Neural cell (in vitro differentiated cells): ENCODE results near the gene CBLL2. TPM values are rescaled to one million over a fixed set of nuclear protein-coding genes. Genes with fewer than 3 reads are reported as not detected.

ENCODE experiments used
- H2AFZ ChIP-seq: fragments of 200-600, 300-800 bp; sonication (generic), shearing (Covaris generic); 2 replicates; pipeline ENCODE4 v1.6.0; 2014; ENCODE audit warnings: low read depth, mild to moderate bottlenecking, antibody characterized with exemption, low read length, moderate library complexity
- H3F3A ChIP-seq: fragments of 200-600 bp; shearing (Covaris generic); 2 replicates; pipeline ENCODE4 v1.6.1; 2016; ENCODE audit warnings: mild to moderate bottlenecking, moderate library complexity, mixed read lengths, antibody characterized with exemption, low read length; ENCODE audit not compliant: insufficient read depth, poor library complexity, severe bottlenecking
- H3K27ac ChIP-seq: fragments of 200-600, 300-800 bp; sonication (generic), shearing (Covaris generic); 2 replicates; pipeline ENCODE4 v1.5.1; 2014; ENCODE audit warnings: mild to moderate bottlenecking, low read length, moderate library complexity
- H3K27me3 ChIP-seq: fragments of 300-800, 200-600 bp; sonication (generic), shearing (Covaris generic); 2 replicates; pipeline ENCODE4 v1.6.0; 2014; ENCODE audit warnings: mild to moderate bottlenecking, low read depth, low read length, moderate library complexity; ENCODE audit not compliant: insufficient read depth
- H3K36me3 ChIP-seq: fragments of 300-800, 200-600 bp; sonication (generic), shearing (Covaris generic); 2 replicates; pipeline ENCODE4 v1.5.1; 2014; ENCODE audit warnings: mild to moderate bottlenecking, antibody characterized with exemption, low read length, moderate library complexity; ENCODE audit not compliant: insufficient read depth
- H3K4me2 ChIP-seq: fragments of 300-800, 200-600 bp; sonication (generic), shearing (Covaris generic); 2 replicates; pipeline ENCODE4 v1.6.0; 2014; ENCODE audit warnings: mild to moderate bottlenecking, low read length
- H3K4me3 ChIP-seq: fragments of 300-800, 200-600 bp; sonication (generic), shearing (Covaris generic); 2 replicates; pipeline ENCODE4 v1.5.1; 2014; ENCODE audit warnings: mild to moderate bottlenecking, low read length, moderate library complexity
- H3K79me2 ChIP-seq: fragments of 200-600 bp; shearing (Covaris generic); replicated peaks from 2 replicates; pipeline ENCODE4 v1.6.0; 2014; ENCODE audit warnings: mild to moderate bottlenecking, low read length, moderate library complexity; ENCODE audit not compliant: insufficient read depth
- H3K9ac ChIP-seq: fragments of 300-800, 200-600 bp; sonication (generic), shearing (Covaris generic); 2 replicates; pipeline ENCODE4 v1.6.1; 2016; ENCODE audit warnings: mild to moderate bottlenecking, low read length, mixed read lengths
- H3K9me2 ChIP-seq: fragments of 200-600 bp; shearing (Covaris generic); 2 replicates; pipeline ENCODE4 v1.6.1; 2016; ENCODE audit warnings: mild to moderate bottlenecking, low read length, mixed read lengths; ENCODE audit not compliant: insufficient read depth
- H3K9me3 ChIP-seq: fragments of 200-600, 300-800 bp; sonication (generic), shearing (Covaris generic); 2 replicates; pipeline ENCODE4 v1.6.1; 2016; ENCODE audit warnings: mild to moderate bottlenecking, mixed run types, low read length, moderate library complexity, mixed read lengths
- H4K20me1 ChIP-seq: fragments of 200-600 bp; shearing (Covaris generic); 2 replicates; pipeline ENCODE4 v1.6.1; 2016; ENCODE audit warnings: mild to moderate bottlenecking, mixed run types; ENCODE audit not compliant: insufficient read depth
- CTCF ChIP-seq: fragments of 450-650 bp; IDR thresholded peaks from 2 replicates; pipeline ENCODE4 v1.5.1; 2014; ENCODE audit warnings: antibody characterized with exemption, mild to moderate bottlenecking, moderate library complexity; ENCODE audit not compliant: poor library complexity, severe bottlenecking
- EP300 ChIP-seq: fragments of 450-650 bp; conservative IDR thresholded peaks from 2 replicates; pipeline ENCODE4 v1.6.1; 2014; ENCODE audit warnings: antibody characterized with exemption, mild to moderate bottlenecking, moderate library complexity; ENCODE audit not compliant: poor library complexity, severe bottlenecking
- EZH2 ChIP-seq: fragments of 200-600, 300-800 bp; shearing (Covaris generic), sonication (generic); IDR thresholded peaks from 2 replicates; pipeline ENCODE4 v1.6.1; 2014; ENCODE audit warnings: antibody characterized with exemption, low read length, borderline replicate concordance, mild to moderate bottlenecking; ENCODE audit not compliant: insufficient read depth, poor library complexity, severe bottlenecking
- MXI1 ChIP-seq: fragments of 450-650 bp; conservative IDR thresholded peaks from 2 replicates; pipeline ENCODE4 v1.6.1; 2014; ENCODE audit warnings: antibody characterized with exemption, mild to moderate bottlenecking; ENCODE audit not compliant: poor library complexity, severe bottlenecking
- POLR2AphosphoS5 ChIP-seq: IDR thresholded peaks from 2 replicates; pipeline ENCODE4 v1.6.1; 2012
- RAD21 ChIP-seq: fragments of 450-650 bp; conservative IDR thresholded peaks from 2 replicates; pipeline ENCODE4 v1.6.1; 2014; ENCODE audit warnings: antibody characterized with exemption, mild to moderate bottlenecking, moderate library complexity
- SMC3 ChIP-seq: fragments of 450-650 bp; conservative IDR thresholded peaks from 2 replicates; pipeline ENCODE4 v1.6.1; 2014; ENCODE audit warnings: antibody characterized with exemption, mild to moderate bottlenecking, moderate library complexity; ENCODE audit not compliant: poor library complexity
- TAF1 ChIP-seq: IDR thresholded peaks from 2 replicates; pipeline ENCODE4 v1.6.1; 2012; ENCODE audit warnings: low read depth
- polyA plus RNA-seq: library from polyadenylated mRNA; depleted of rRNA; stranded (reverse); fragments of >200 nt; gene quantifications from 2 replicates; pipeline ENCODE4 v1.2.3, GENCODE V29; 2014
- TF ChIP-seq, protein P1 (sequence below): IDR thresholded peaks from 2 replicates; pipeline ENCODE4 v1.6.1; 2012; ENCODE audit warnings: borderline replicate concordance

Gene CBLL2
- polyA plus RNA-seq, 1 donor from 2014 or later: not detected

DNA sequence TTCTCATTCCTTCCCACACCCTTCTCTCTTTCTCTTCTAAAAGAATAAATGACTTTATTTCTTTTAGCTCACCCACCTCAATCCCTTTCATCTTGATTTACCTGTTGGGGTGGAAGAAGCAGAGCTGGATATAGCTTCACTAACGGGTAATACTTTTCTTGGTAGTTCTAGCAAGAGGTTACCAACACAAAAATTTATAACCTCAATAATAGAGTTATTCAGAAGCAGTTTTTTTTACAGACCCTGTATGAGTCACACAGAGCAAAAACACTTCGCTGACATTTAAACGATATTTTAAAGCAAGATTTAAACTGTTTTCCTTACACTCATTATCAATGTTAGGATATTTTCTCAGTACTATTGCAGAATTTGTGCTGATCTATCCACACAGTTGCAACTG is 42.4 kb downstream of the CBLL2 start:
- no peaks in the 10 kb centered on the region for H3K79me2 ChIP-seq
- peak overlapping the region; percentile 55 for H3K27ac ChIP-seq
- no peaks in the 10 kb centered on the region for H3K27me3 ChIP-seq
- H4K20me1 ChIP-seq: no peaks in the 10 kb centered on the region
- no peaks in the 10 kb centered on the region for H3K9me3 ChIP-seq
- no peaks in the 10 kb centered on the region for H3K36me3 ChIP-seq
- TF ChIP-seq, protein P1, sequence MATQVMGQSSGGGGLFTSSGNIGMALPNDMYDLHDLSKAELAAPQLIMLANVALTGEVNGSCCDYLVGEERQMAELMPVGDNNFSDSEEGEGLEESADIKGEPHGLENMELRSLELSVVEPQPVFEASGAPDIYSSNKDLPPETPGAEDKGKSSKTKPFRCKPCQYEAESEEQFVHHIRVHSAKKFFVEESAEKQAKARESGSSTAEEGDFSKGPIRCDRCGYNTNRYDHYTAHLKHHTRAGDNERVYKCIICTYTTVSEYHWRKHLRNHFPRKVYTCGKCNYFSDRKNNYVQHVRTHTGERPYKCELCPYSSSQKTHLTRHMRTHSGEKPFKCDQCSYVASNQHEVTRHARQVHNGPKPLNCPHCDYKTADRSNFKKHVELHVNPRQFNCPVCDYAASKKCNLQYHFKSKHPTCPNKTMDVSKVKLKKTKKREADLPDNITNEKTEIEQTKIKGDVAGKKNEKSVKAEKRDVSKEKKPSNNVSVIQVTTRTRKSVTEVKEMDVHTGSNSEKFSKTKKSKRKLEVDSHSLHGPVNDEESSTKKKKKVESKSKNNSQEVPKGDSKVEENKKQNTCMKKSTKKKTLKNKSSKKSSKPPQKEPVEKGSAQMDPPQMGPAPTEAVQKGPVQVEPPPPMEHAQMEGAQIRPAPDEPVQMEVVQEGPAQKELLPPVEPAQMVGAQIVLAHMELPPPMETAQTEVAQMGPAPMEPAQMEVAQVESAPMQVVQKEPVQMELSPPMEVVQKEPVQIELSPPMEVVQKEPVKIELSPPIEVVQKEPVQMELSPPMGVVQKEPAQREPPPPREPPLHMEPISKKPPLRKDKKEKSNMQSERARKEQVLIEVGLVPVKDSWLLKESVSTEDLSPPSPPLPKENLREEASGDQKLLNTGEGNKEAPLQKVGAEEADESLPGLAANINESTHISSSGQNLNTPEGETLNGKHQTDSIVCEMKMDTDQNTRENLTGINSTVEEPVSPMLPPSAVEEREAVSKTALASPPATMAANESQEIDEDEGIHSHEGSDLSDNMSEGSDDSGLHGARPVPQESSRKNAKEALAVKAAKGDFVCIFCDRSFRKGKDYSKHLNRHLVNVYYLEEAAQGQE: no peak
- no peak for TF ChIP-seq CTCF
- no peak for TF ChIP-seq EZH2
- TF ChIP-seq RAD21: no peak
- no peak for TF ChIP-seq TAF1
- TF ChIP-seq SMC3: no peak
- TF ChIP-seq EP300: no peak
- TF ChIP-seq POLR2AphosphoS5: no peak
- no peak for TF ChIP-seq MXI1
- no peak overlapping the region for H2AFZ ChIP-seq
- no peak overlapping the region for H3K4me3 ChIP-seq
- H3K9ac ChIP-seq: no peak overlapping the region
- no peaks in the 10 kb centered on the region for H3F3A ChIP-seq
- no peaks in the 10 kb centered on the region for H3K9me2 ChIP-seq
- no peak overlapping the region for H3K4me2 ChIP-seq

- Histone ChIP-seq H3K4me3 (peak overlapping the region; percentile 28), H3K79me2 (no peaks in the 10 kb centered on the region), H3K9me2 (no peaks in the 10 kb centered on the region), H3F3A (no peaks in the 10 kb centered on the region), H3K4me2 (no peak overlapping the region), H3K27ac (peak overlapping the region; percentile 68), H4K20me1 (no peaks in the 10 kb centered on the region), H3K27me3 (no peaks in the 10 kb centered on the region), H3K9ac (peak overlapping the region; percentile 41), H2AFZ (no peak overlapping the region), H3K36me3 (no peaks in the 10 kb centered on the region), H3K9me3 (no peaks in the 10 kb centered on the region)
- TF ChIP-seq POLR2AphosphoS5 (no peak), RAD21 (peak; percentile 35)
These were observed 47.6 kb downstream of the CBLL2 start for GRCh38 chrX:22320236-22320873.

DNA sequence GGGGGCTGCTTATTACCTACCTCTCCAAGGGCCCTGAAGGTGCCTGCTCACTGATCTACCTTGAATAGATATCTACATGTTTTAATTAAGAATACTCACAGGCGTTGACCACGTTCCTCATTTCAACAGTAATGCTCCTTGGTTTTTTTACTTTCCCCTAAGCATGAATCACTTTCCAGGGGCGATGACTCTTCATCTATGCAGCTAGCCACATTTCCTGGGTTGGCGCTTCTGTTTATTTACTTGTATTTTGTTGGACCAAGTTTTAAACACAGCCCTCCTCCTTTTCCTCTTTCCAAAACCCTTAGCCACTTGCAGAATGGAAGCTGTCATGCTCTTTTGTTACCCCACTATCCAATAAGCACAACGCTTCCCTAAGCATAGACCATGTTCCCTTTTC is 50.8 kb downstream of the CBLL2 start:
- H3K4me2 ChIP-seq: no peak overlapping the region
- TF ChIP-seq CTCF (no peak), TAF1 (no peak), EP300 (no peak), RAD21 (no peak), POLR2AphosphoS5 (no peak), EZH2 (no peak), MXI1 (no peak), SMC3 (no peak)
- TF ChIP-seq, protein P1: no peak
- H3K27ac ChIP-seq: no peak overlapping the region
- no peaks in the 10 kb centered on the region for H4K20me1 ChIP-seq
- no peaks in the 10 kb centered on the region for H3K27me3 ChIP-seq
- H3K9ac ChIP-seq: no peak overlapping the region
- no peaks in the 10 kb centered on the region for H3K9me2 ChIP-seq
- H3K9me3 ChIP-seq: no peaks in the 10 kb centered on the region
- H3K36me3 ChIP-seq: no peaks in the 10 kb centered on the region
- no peak overlapping the region for H3K4me3 ChIP-seq
- no peaks in the 10 kb centered on the region for H3F3A ChIP-seq
- H3K79me2 ChIP-seq: no peaks in the 10 kb centered on the region
- H2AFZ ChIP-seq: no peak overlapping the region
